SK-N-SH (cell line): ENCODE data around the gene B4GALNT2.

ENCODE experiments used
- CTCF ChIP-seq: fragments of 200-600 bp; sonication (generic); IDR thresholded peaks from 2 replicates; pipeline ENCODE4 v1.6.1; 2017; ENCODE audit warnings: antibody characterized with exemption, mild to moderate bottlenecking, moderate library complexity
- EZH2phosphoT487 ChIP-seq: fragments of 200-600 bp; sonication (generic); IDR thresholded peaks from 2 replicates; pipeline ENCODE4 v1.6.1; 2017; ENCODE audit warnings: low read depth, mixed run types, mild to moderate bottlenecking, antibody characterized with exemption, moderate library complexity, borderline replicate concordance
- FOSL2 ChIP-seq: IDR thresholded peaks from 2 replicates; pipeline ENCODE4 v1.4.0; 2012; ENCODE audit warnings: low read depth, mild to moderate bottlenecking, moderate library complexity, borderline replicate concordance
- FOXM1 ChIP-seq: IDR thresholded peaks from 2 replicates; pipeline ENCODE4 v1.4.0; 2012; ENCODE audit warnings: low read depth, mild to moderate bottlenecking
- MEF2A ChIP-seq: IDR thresholded peaks from 2 replicates; pipeline ENCODE4 v1.4.0; 2012; ENCODE audit warnings: low read depth, borderline replicate concordance
- NRF1 ChIP-seq: IDR thresholded peaks from 2 replicates; pipeline ENCODE4 v1.6.1; 2012; ENCODE audit warnings: low read depth, mild to moderate bottlenecking, low read length
- POLR2AphosphoS5 ChIP-seq: IDR thresholded peaks from 2 replicates; pipeline ENCODE4 v1.6.1; 2012; ENCODE audit warnings: low read depth, low read length
- RAD21 ChIP-seq: IDR thresholded peaks from 2 replicates; pipeline ENCODE4 v1.6.1; 2012; ENCODE audit warnings: mild to moderate bottlenecking, low read length
- RCOR1 ChIP-seq: fragments of 150-350 bp; IDR thresholded peaks from 2 replicates; pipeline ENCODE4 v1.6.1; 2017; ENCODE audit warnings: antibody characterized with exemption, low read length
- SMC3 ChIP-seq: IDR thresholded peaks from 2 replicates; pipeline ENCODE4 v1.6.1; 2012; ENCODE audit warnings: low read depth, low read length, improper control_type of control experiment
- YY1 ChIP-seq: IDR thresholded peaks from 2 replicates; pipeline ENCODE4 v1.4.0; 2012; ENCODE audit warnings: low read depth, mild to moderate bottlenecking
- TF ChIP-seq, protein P1 (sequence below): IDR thresholded peaks from 2 replicates; pipeline ENCODE4; 2012

DNA sequence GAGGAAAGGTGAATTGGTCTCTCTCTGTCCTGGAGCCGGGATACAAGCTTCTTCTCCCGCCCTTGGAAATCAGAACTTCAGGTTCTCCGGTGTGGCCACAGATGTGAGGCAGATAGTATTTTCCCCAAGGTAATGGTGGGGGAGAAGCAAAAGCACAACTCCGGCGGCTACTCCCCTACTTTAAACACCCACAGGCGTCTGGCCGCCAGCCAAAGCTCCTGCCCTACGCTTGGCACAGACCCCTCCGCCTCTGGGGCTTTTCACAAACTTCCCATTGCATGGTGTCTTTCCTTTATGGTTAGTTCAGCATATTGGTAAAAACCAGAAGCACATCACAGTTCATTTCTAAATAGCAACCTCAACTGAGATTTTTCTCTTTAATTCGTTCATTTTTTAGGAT is 39.4 kb upstream of the B4GALNT2 start:
- TF ChIP-seq EZH2phosphoT487: no peak; the same call in 1 of the 2 replicates
- TF ChIP-seq CTCF: no peak
- TF ChIP-seq POLR2AphosphoS5: no peak
- no peak for TF ChIP-seq RCOR1
- TF ChIP-seq FOXM1: no peak
- TF ChIP-seq SMC3: no peak
- TF ChIP-seq RAD21: no peak
- TF ChIP-seq NRF1: no peak
- TF ChIP-seq, protein P1, sequence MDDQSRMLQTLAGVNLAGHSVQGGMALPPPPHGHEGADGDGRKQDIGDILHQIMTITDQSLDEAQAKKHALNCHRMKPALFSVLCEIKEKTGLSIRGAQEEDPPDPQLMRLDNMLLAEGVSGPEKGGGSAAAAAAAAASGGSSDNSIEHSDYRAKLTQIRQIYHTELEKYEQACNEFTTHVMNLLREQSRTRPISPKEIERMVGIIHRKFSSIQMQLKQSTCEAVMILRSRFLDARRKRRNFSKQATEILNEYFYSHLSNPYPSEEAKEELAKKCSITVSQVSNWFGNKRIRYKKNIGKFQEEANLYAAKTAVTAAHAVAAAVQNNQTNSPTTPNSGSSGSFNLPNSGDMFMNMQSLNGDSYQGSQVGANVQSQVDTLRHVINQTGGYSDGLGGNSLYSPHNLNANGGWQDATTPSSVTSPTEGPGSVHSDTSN: no peak
- no peak for TF ChIP-seq FOSL2
- TF ChIP-seq YY1: no peak
- no peak for TF ChIP-seq MEF2A
